HG03575 (cell line): ENCODE data around the gene CSK.

Experiments
- ATAC-seq: cut with Tn5 transposase; IDR thresholded peaks from one replicate; pipeline ENCODE4 v1.9.1; 2021; ENCODE audit not compliant: unreplicated experiment, insufficient number of reproducible peaks, low FRiP score; ENCODE audit errors: extremely low read depth

The CSK gene

DNA sequence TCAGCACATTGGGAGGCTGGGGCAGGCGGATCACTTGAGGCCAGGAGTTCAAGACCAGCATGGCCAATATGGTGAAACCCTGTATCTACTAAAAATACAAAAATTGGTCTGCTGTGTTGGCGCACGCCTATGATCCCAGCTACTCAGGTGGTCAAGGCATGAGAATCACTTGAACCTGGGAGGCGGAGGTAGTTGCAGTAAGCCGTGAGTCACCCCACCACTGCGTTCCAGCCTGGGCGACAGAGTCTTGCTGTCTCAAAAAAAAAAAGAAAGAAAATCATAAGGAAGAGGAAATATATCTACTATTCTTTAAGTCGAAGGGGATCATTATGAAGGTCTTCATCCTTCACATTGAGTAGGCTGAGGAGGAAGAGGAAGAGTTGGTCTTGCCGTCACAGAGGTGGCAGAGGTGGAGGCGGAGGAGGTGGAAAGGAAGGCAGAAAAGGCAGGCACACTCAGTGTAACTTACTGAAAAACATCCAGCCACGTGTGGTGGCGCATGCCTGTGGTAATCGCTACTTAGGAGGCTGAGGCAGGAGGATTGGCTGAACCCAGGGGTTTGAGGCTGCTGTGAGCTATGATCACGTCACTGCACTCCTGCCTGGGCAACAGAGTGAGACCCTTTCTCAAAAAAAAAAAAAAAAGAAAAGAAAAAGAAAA lies 14.2 kb downstream of the CSK start:
- no peak for ATAC-seq

DNA sequence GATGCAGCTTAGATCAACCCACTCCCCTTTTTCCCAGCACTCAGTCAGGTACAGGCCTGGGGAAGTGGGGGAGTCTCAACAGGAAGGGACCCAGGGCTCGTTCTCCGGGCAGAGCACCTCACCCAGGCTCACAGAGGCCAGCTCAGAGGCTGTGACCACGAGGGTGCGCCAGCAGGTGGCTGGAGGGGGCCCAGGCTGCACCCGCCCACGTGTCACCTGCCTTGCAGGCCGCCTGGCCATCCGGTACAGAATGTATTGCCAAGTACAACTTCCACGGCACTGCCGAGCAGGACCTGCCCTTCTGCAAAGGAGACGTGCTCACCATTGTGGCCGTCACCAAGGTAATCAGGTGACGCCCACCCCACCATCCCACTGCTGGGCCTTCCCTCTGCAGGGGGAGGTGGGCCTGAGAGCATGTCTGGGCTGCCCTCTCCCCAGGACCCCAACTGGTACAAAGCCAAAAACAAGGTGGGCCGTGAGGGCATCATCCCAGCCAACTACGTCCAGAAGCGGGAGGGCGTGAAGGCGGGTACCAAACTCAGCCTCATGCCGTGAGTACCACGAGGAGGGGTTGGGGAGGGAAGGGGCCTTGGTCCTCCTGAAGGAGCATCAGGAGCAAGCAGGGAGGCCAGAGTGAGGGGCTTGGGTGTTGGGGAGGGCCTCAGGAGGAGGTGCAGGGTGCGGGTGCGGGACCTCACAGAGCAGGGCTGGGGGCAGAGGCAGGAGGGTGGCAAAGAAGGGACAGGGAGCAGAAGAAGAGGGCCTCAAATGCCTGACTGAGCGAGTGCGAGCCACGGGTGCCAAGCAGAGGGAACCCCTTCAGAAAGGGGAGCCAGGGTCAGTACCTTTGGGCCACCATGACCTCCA lies 16.7 kb downstream of the CSK start:
- ATAC-seq, result no peak

DNA sequence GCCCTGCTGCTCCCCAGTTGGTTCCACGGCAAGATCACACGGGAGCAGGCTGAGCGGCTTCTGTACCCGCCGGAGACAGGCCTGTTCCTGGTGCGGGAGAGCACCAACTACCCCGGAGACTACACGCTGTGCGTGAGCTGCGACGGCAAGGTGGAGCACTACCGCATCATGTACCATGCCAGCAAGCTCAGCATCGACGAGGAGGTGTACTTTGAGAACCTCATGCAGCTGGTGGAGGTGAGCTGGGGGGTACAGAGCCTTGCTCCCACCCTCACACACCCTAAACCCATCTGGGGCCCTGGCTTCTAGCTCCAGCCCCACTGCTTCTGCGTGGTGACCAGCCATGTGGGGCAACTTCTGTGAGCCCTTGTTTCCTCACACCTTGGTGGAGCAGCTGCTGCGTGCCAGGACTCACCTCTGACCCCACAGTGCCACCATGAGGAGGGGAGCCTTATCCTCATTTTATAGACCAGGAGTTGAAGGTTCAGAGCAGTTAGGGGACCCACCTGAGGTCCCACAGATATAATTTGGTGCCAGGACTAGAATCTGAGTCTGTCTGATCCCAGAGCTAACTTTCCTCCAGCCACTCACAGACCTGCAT lies 17.5 kb downstream of the CSK start:
- no peak for ATAC-seq

DNA sequence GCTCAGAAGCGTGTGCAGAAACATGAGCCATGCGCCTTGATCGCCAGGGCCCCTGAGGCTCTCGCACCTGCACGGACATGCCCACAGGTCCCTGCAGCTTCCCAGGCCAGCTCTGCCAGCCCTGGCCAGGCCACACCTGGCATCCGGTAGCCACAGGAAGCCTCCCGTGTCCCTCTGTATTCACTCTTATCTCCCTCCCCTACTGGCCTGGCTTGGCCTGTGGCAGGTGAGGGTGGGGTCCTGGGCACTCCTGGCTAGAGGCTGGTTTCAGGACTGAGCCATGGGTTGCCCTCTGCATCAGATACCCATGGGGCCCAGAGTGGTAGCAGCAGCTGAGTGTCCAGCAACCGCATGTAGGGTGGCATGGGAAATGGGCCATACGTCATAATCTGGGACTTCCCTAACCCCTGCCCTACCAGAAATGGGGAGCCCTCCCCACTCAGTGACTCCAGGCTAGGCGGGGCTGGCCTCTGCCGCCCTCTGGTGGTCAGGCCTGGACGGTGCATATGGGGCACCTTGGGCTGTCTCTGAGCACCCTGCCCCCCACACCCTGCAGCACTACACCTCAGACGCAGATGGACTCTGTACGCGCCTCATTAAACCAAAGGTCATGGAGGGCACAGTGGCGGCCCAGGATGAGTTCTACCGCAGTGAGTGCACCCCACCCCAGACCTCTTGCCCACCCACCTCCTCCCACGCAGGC lies 18.1 kb downstream of the CSK start:
- ATAC-seq, result no peak

DNA sequence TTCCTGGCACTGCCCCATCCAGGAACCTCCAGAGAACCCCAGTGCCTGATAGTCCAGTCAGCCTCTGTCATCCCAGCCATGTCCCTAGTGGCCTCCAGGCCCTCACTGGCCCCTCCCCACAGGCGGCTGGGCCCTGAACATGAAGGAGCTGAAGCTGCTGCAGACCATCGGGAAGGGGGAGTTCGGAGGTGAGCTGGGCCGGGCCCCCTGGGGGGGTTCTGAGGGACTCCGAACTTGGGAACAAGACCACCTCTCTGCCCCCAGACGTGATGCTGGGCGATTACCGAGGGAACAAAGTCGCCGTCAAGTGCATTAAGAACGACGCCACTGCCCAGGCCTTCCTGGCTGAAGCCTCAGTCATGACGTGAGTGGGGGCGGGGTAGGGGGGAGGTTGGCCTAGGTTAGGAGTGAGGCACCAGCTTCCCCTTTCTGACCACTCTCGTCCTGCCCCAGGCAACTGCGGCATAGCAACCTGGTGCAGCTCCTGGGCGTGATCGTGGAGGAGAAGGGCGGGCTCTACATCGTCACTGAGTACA lies 18.7 kb downstream of the CSK start:
- no peak for ATAC-seq

DNA sequence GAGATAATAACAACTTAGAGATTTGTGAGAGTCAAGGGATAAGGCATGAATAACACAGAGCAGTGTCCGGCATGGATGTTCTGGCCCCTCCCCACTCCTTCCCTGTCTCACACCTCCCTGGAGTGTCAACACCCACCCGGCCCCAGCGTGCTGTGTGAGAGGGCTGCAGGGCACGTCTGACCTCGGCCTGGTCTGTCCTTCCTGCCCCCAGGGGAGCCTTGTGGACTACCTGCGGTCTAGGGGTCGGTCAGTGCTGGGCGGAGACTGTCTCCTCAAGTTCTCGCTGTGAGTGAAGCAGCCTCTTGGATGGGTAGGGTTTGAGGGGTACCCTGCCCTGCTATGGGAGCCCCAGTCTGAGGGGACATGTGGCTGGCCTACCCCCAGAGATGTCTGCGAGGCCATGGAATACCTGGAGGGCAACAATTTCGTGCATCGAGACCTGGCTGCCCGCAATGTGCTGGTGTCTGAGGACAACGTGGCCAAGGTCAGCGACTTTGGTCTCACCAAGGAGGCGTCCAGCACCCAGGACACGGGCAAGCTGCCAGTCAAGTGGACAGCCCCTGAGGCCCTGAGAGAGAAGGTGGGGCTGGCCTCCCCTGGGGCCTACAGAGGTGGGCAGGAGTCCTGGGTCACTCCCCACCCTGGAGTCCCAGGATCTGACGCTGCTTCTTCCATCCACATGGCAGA lies 19.6 kb downstream of the CSK start:
- no peak for ATAC-seq

DNA sequence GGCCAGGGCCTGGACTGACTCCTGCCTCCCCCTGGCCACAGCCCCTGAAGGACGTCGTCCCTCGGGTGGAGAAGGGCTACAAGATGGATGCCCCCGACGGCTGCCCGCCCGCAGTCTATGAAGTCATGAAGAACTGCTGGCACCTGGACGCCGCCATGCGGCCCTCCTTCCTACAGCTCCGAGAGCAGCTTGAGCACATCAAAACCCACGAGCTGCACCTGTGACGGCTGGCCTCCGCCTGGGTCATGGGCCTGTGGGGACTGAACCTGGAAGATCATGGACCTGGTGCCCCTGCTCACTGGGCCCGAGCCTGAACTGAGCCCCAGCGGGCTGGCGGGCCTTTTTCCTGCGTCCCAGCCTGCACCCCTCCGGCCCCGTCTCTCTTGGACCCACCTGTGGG lies 20.4 kb downstream of the CSK start:
- ATAC-seq, result no peak

DNA sequence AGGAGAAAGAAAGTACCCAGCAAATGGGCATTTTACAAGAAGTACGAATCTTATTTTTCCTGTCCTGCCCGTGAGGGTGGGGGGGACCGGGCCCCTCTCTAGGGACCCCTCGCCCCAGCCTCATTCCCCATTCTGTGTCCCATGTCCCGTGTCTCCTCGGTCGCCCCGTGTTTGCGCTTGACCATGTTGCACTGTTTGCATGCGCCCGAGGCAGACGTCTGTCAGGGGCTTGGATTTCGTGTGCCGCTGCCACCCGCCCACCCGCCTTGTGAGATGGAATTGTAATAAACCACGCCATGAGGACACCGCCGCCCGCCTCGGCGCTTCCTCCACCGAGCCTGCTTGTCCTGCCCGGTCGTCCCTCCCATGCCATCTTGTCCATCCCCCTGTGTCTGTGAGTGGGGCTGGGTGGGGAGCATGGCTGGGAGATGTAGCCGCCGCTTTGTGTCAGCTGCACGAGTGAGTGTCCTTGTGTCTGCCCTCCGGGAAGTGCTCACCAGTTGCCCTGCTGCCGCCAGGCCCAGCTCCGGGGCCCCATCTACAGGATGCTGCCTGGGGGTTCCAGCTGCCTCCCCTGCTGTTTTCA lies 21.1 kb downstream of the CSK start:
- no peak for ATAC-seq

DNA sequence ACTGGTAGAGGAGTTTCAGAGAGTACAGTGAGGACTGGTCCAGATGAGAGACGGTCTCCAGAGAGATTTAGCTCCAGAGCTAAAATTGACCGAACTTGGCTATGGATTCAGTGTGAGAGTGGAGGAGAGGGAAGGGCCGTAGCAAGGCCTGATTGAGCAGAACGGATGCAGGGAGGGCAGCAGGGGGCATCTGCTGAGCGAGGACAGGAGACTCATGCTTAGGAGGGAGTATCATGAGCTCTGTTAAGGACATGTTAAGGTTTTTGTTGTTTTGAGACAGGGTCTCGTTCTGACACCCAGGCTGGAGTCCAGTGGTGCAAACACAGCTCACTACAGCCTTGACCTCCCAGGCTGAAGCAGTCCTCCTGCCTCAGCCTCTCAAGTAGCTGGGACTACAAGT lies 23.1 kb downstream of the CSK start:
- ATAC-seq, result no peak

DNA sequence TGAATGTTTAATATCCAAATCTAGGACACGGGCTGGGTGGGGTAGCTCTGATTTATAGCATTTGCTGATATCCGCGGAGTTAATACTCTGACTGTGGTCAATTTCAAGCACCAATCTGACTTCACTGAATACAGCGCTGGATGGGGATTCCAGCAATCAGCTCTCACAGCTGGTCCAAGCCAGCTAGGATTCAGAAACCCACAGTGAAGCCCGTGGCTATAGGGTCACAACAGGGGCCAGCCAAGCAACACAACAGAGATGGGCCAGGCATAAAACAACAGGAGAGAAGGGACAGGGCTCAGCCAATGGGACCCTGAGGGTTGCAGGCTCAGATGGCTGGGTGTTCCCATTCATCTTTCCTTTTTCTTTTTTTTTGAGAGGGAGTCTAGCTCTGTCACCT lies 25.4 kb downstream of the CSK start:
- ATAC-seq, result no peak

DNA sequence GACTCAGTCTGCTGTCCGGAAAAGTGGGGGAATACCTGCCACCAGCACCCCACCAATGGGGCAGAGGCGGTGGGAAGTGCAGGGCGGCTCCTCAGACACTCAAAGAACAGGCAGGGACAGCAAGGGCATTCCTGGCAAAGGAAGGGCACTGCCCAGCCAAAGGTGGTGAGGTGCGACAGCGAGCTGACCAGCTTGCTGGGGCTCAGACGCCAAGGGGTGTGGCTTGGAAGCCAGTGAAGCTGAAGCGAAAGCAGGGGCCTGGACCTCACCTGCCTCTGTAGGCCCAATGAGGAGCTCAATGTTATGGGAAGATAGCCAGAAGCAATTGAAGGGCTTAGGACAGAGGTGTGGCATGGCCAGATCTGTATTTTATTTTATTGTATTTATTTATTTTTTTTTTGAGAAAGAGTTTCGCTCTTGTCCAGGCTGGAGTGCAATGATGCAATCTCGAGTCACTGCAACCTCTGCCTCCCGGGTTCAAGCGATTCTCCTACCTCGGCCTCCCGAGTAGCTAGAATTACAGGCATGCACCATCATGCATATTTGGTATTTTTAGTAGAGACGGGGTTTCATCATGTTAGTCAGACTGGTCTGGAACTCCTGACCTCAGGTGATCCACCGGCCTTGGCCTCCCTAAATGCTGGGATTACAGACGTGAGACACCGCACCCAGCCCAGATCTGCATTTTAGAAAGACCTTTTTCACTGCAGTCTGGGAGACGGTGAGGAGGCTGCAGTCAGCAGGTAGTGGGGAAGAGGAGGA lies 26.4 kb downstream of the CSK start:
- ATAC-seq, result no peak

DNA sequence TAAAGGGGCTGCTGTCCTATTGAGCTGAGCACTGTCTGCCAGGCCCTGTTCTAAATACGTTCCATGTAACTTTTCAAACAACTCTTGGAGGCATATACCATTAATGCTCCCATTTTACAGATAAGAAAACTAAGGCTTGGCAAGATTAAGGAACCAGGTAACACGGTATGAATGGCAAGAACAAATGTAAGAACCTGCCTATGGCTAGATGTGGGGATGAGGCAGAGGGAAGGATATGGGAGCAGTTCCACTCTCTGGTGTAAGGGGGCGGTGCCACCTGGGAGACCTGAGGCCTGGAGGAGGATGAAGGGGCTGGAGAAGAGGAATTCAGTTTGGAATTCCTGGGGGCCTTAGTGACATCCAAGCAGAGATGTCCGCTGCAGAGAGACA lies 27.0 kb downstream of the CSK start:
- ATAC-seq, result no peak

DNA sequence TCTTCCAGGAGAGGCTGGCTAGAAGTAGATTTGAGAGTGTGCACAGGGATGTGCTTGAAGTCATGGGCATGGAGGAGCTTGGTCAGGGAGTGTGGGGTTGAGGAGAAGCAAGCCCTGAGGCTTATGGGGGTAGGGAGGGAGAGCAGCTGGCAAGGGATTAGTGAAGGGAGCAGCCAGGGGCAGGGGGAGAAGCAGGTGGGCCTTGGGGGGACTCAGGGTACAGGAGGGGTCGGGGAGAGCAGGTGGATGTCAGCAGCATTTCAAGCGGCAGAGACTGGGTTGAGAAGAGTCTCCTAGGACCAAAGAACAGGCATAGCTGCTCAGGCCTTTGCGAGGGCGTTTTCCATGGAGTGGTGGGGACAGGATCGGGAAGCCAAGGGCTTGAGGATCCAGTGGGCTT lies 27.4 kb downstream of the CSK start:
- ATAC-seq, result no peak

DNA sequence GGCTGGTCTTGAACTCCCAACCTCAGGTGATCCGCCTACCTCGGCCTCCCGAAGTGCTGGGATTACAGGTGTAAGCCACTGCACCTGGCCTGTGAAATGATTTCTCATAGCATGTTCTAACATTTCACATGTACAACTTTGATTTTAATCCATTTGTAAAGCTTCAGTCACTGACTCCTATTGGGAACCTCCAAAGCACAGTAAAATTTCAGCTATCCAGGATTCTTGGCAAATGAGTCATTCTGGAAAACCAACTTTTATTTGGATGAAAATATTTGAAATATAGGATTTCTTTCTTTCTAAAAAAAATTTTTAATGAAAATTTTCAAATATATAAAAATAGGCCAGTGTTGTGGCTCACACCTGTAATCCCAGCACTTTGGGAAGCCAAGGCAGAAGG lies 28.1 kb downstream of the CSK start:
- no peak for ATAC-seq

DNA sequence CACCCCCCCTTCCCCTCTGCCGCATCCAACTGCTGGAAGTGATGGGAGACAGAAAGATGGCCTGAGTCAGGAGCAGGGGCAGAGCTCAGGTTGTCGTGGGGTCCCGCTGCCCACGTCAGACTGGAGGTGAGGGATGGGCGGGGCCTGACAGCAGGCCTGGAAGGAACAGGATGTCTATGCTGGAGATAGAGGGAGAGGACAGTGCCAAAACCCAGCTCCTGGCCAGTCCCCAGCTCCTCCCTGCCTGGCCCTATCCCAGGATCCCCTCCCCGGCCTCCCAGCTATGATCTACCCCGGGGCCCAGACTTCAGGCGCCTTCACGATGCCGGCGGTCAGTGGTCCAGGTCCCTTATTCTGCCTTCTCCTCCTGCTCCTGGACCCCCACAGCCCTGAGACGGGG lies 30.7 kb downstream of the CSK start, which contains the start of gene LMAN1L:
LMAN1L (plus strand) TSS at position 303 of the 400 bp plus-strand sequence; CDS start at position 323, 20 bp downstream.
- no peak for ATAC-seq

DNA sequence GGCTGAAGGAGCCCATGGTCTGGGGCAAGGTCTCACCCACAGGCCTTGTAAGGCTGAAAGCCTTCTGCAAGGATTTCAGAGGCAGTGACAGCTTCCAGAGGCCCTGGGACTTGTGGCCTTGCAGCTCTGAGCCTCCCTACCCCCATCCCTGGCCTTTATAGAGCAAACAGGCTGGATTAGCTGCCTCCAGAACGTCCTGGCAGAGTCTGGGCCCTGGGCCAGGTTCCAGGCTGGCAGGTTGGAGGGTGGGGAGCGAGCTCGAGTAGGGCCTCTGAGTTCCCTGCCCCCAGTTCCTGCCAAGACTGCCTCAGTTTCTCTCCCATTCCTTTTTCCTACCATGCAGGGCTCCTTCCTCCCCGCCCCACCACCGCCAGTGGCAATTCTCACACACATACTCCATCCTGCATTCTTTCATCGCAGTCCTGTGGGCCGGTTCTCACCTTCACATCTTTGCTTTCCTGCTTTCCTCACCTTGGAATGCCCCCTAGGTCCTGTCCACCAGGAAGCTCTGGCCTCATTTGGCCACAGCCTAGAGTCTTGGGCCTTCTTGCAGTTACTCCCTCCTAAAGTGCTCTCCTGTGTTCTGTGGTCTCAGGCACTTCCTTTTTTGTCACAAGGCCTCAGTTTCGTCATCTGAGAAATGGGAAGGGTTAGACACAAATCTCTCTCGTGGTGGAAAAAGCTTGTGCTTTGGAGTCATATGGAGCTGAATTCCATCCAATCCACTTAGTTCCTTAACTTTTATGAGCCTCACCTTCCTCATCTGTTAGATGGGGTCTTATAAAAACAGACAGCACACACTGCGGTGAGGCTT lies 33.4 kb downstream of the CSK start:
- no peak for ATAC-seq

DNA sequence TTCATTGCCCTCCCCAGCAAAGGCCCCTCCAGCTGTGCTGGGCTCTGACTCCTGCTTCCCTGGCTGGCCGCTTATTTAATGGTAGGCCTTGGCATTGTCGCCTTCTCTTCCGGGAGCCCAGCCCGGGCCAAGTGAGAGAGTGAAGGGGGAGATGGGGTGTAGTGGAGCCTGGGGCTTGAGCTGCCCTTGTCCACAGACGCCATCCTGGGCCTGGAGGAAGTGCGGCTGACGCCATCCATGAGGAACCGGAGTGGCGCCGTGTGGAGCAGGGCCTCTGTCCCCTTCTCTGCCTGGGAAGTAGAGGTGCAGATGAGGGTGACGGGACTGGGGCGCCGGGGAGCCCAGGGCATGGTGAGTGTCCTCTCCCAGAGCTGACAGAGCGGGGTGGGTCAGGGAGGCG lies 34.1 kb downstream of the CSK start:
- no peak for ATAC-seq
